Gastroesophageal sphincter (tissue), 3 donors: ENCODE results near the gene SUGCT.

Experiments
- EP300 ChIP-seq: sonication (generic); formaldehyde crosslinking; IDR thresholded peaks from one replicate; pipeline ENCODE4 v1.6.1; 2017; ENCODE audit warnings: antibody characterized with exemption, mild to moderate bottlenecking
- POLR2A ChIP-seq, 2 donors: fragments of 450-650 bp; IDR thresholded peaks; one replicate each; pipeline ENCODE4 v1.6.1; 2017; ENCODE audit warnings: antibody characterized with exemption in 2 of 2, mild to moderate bottlenecking in 2 of 2, moderate library complexity in 1 of 2
- POLR2AphosphoS5 ChIP-seq: sonication (generic); formaldehyde crosslinking; IDR thresholded peaks from one replicate; pipeline ENCODE4 v1.6.1; 2017; ENCODE audit warnings: antibody characterized with exemption
- TF ChIP-seq, protein P1 (sequence below), 4 experiments: fragments of 200-600 bp in 2 of 4; fragments of 450-650 bp in 2 of 4; sonication (generic) in 1 of 4; IDR thresholded peaks; one replicate each; pipeline ENCODE4 v1.5.1; 2017 to 2019; ENCODE audit warnings: antibody characterized with exemption in 4 of 4, mild to moderate bottlenecking in 2 of 4, moderate library complexity in 2 of 4

DNA sequence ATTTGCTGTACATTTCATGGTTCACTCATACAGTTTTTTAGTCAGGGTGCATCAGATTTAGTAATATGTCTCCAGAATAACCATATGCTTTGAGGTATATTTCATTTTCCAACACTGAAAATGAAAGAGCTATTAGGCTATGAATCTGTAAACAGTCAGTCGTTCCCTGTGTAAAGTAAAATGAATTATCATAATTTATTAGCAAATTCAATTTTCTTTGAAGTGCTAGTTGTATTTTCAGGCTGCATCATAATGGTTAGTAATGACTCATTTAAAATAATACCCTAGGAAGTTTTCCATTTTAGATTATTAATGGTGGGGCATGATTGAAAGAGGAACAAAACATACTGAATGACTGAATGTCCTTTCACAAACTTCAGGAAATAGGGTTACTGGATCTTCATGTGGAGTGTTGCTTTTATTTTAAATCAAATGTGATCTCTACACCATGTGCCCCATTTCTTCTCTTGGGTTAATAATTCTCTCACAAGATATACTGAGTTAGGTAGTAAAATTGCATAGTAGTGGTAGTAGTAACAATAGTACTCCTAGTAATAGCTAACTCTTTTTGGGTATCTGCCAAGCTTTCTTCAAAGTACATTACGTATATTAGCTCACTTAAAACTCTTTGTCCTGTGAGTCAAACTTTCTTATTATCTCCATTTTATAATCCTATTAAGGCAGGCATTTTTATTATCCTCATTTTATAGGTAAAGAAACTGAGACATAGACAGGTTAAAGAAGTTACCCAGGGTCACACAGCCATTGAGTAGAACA is 476.5 kb downstream of the SUGCT start:
- TF ChIP-seq POLR2A (IDR thresholded peaks at IDR 0.05) (no peak), EP300 (no peak), POLR2AphosphoS5 (no peak)
- TF ChIP-seq, protein P1, sequence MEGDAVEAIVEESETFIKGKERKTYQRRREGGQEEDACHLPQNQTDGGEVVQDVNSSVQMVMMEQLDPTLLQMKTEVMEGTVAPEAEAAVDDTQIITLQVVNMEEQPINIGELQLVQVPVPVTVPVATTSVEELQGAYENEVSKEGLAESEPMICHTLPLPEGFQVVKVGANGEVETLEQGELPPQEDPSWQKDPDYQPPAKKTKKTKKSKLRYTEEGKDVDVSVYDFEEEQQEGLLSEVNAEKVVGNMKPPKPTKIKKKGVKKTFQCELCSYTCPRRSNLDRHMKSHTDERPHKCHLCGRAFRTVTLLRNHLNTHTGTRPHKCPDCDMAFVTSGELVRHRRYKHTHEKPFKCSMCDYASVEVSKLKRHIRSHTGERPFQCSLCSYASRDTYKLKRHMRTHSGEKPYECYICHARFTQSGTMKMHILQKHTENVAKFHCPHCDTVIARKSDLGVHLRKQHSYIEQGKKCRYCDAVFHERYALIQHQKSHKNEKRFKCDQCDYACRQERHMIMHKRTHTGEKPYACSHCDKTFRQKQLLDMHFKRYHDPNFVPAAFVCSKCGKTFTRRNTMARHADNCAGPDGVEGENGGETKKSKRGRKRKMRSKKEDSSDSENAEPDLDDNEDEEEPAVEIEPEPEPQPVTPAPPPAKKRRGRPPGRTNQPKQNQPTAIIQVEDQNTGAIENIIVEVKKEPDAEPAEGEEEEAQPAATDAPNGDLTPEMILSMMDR (IDR thresholded peaks at IDR 0.05), result no peak
